ENCODE data around the gene ATG2A. TPM values are rescaled to one million over a fixed set of nuclear protein-coding genes. Genes with fewer than 3 reads are reported as not detected.

The ATG2A gene
- total and polyA plus RNA-seq, 2 of the 8 experiments (the other 6 are each of a cell fraction or from before 2014, with no cell fraction given), result 12.1 to 22.1 TPM

DNA sequence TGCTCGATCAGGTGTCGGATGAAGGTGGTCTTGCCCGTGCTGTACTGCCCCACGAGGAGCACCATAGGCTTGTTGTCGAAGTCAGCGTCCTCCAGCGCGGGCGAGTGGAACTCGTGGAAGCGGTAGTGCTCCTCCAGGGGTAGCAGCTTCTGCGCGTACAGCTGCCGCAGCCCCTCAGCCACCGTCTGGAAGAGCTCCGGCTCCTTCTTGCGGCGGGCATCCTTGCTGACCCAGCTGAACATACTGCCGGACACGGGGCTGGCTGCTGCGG, 38.9 kb downstream of the ATG2A start:
- Histone ChIP-seq H3K56ac (replicated peaks; ENCODE audit: insufficient read length, low read depth, low read length) (peak overlapping the region; percentile 73), H3K4ac (replicated peaks; ENCODE audit: insufficient read length, low read depth, low read length) (peak overlapping the region; percentile 73), H2BK15ac (ENCODE audit: low read length) (peak overlapping the region; percentile 61; the same call in 1 of the 2 replicates), H3K23ac (ENCODE audit: insufficient read length) (no peak overlapping the region), H4K91ac (replicated peaks; ENCODE audit: insufficient read length, low read length) (peak overlapping the region; percentile 77), H4K20me1 (replicated peaks in 1 of 2; ENCODE audit: control insufficient read depth in 1 of 2, insufficient read depth in 2 of 2, low read length in 2 of 2) (no peaks in the 10 kb centered on the region), H3K36me3 (ENCODE audit: control insufficient read depth in 2 of 4, insufficient read depth in 4 of 4, low read length in 3 of 4) (no peaks in the 10 kb centered on the region), H2BK20ac (ENCODE audit: low read length) (no peak overlapping the region), H4K8ac (ENCODE audit: extremely low read depth, insufficient read depth, low read length) (peak overlapping the region; percentile 90), H3K27ac (ENCODE audit: low read depth, low read length) (no peak overlapping the region), H4K5ac (ENCODE audit: insufficient read length, low read depth, low read length) (peak overlapping the region; percentile 40), H2BK5ac (ENCODE audit: low read depth, low read length) (no peak overlapping the region), H3K4me1 (replicated peaks in 1 of 4; ENCODE audit: control insufficient read depth in 3 of 4, insufficient read depth in 4 of 4, low read length in 3 of 4) (peaks cover 0 to 22% (median 11%) of the 10 kb centered on the region in 4 experiments; a peak in 6 of 7 replicates), H3K9me3 (ENCODE audit: insufficient read depth in 2 of 2, low read depth in 1 of 2, low read length in 1 of 2) (no peaks in the 10 kb centered on the region), H2BK120ac (replicated peaks; ENCODE audit: low read depth, low read length) (no peak overlapping the region), H2AFZ (ENCODE audit: low read length) (peak overlapping the region; percentile 91; the same call in 1 of the 2 replicates), H3K23me2 (ENCODE audit: low read depth, low read length) (peaks cover 16% of the 10 kb centered on the region), H3K79me2 (ENCODE audit: control insufficient read depth in 1 of 2, insufficient read depth in 2 of 2, low read length in 2 of 2) (no peaks in the 10 kb centered on the region), H3K18ac (ENCODE audit: extremely low read depth, low read length) (no peak overlapping the region; the same call in 1 of the 2 replicates), H3K79me1 (ENCODE audit: low read depth, low read length) (no peaks in the 10 kb centered on the region), H2AK5ac (ENCODE audit: low read depth, low read length) (no peak overlapping the region), H3K14ac (ENCODE audit: insufficient read length) (peak overlapping the region; percentile 55), H3K27me3 (replicated peaks in 1 of 4; ENCODE audit: control insufficient read depth in 3 of 4, extremely low read depth in 1 of 4, insufficient read depth in 3 of 4, low read length in 3 of 4) (peaks cover 0 to 6% (median 2%) of the 10 kb centered on the region in 4 experiments; a peak in 3 of 7 replicates), H3K4me3 (ENCODE audit: extremely low read depth in 1 of 4, insufficient read depth in 2 of 4, low read depth in 3 of 4, low read length in 4 of 4) (peak overlapping the region; percentile 60 to 97 (median 94)), H3K4me2 (ENCODE audit: insufficient read depth in 1 of 2, low read depth in 2 of 2, low read length in 2 of 2) (peak overlapping the region; percentile 75 to 99), H3K9ac (replicated peaks in 1 of 4; ENCODE audit: extremely low read depth in 1 of 4, low read depth in 3 of 4, low read length in 3 of 4) (peak overlapping the region; percentile 51 to 73 (median 68)), H2BK12ac (ENCODE audit: low read depth, low read length) (peak overlapping the region; percentile 50; the same call in 1 of the 2 replicates)
- no peak for FAIRE-seq
- WGBS, 2 experiments (ENCODE audit: extremely low coverage in 1 of 2, insufficient coverage in 1 of 2, insufficient read length in 1 of 2, insufficient replicate concordance in 2 of 2, low coverage in 1 of 2, low lambda C conversion rate in 2 of 2, missing lambda C conversion rate in 1 of 2), result 3% methylated on average over 17 of the region's 21 CpGs; no CpG with 5 or more reads in 1 of the 2 experiments
- ChIA-PET POLR2A (ENCODE audit: partially characterized antibody) (interaction anchor here (0.6 to 24.6 kb wide), 18 partner anchors 10 to 662 kb away, joined by 3 to 408 read pairs (median 4); partner anchors contain the start of genes MAP4K2, PPP2R5B and SF1), CTCF (ENCODE audit: partially characterized antibody) (interaction anchor here (0.6 to 32.2 kb wide), 8 partner anchors 14 to 189 kb away, joined by 3 to 1058 read pairs (median 4); partner anchors contain the start of genes BATF2 and CDC42BPG)
- no peak for DNase-seq (ENCODE audit: low read depth in 1 of 2, low spot score in 2 of 2)
- TF ChIP-seq, protein P1, sequence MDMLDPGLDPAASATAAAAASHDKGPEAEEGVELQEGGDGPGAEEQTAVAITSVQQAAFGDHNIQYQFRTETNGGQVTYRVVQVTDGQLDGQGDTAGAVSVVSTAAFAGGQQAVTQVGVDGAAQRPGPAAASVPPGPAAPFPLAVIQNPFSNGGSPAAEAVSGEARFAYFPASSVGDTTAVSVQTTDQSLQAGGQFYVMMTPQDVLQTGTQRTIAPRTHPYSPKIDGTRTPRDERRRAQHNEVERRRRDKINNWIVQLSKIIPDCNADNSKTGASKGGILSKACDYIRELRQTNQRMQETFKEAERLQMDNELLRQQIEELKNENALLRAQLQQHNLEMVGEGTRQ (IDR thresholded peaks at IDR 0.05; ENCODE audit: low read length), result no peak
- no peak for TF ChIP-seq CBX8 (IDR thresholded peaks at IDR 0.05; ENCODE audit: borderline replicate concordance, low read depth, low read length)
- TF ChIP-seq JUND (IDR thresholded peaks at IDR 0.05; ENCODE audit: low read length), result no peak
- no peak for TF ChIP-seq SRF (IDR thresholded peaks at IDR 0.05; ENCODE audit: low read depth, low read length)
- TF ChIP-seq EP300 (IDR thresholded peaks at IDR 0.05; ENCODE audit: borderline replicate concordance in 1 of 2, low read depth in 2 of 2, low read length in 2 of 2), result no peak
- no peak for TF ChIP-seq MAFK (IDR thresholded peaks at IDR 0.05; ENCODE audit: low read depth, low read length)
- no peak for TF ChIP-seq KDM1A (IDR thresholded peaks at IDR 0.05; ENCODE audit: borderline replicate concordance, low read length)
- 0 out of 2 replicates have a peak, but pooled peaks have one; percentile 42 for TF ChIP-seq GABPA (IDR thresholded peaks at IDR 0.05; ENCODE audit: borderline replicate concordance, insufficient read depth, low read length)
- no peak for TF ChIP-seq JUN (IDR thresholded peaks at IDR 0.05; ENCODE audit: low read depth, low read length)
- TF ChIP-seq CHD2 (IDR thresholded peaks at IDR 0.05; ENCODE audit: low read length), result no peak
- TF ChIP-seq CTBP2 (IDR thresholded peaks at IDR 0.05; ENCODE audit: borderline replicate concordance, insufficient read depth, insufficient read length, low read length), result no peak
- no peak for TF ChIP-seq POU5F1 (IDR thresholded peaks at IDR 0.05; ENCODE audit: low read depth, low read length)
- no peak for TF ChIP-seq TAF1 (IDR thresholded peaks at IDR 0.05; ENCODE audit: low read depth, low read length)
